IPS DF 19.7 (cell line): ENCODE measurements around the gene TEF.
"Not testable (repeated sequence)": the region's sequence is repeated elsewhere in the genome, so short reads cannot be mapped to it uniquely, and the experiment has no call there.

Experiments
- DNase-seq: peaks from one replicate; pipeline ENCODE4 v3.0.0-alpha.2; 2013; ENCODE audit warnings: low read depth, low spot score

The TEF gene

DNA sequence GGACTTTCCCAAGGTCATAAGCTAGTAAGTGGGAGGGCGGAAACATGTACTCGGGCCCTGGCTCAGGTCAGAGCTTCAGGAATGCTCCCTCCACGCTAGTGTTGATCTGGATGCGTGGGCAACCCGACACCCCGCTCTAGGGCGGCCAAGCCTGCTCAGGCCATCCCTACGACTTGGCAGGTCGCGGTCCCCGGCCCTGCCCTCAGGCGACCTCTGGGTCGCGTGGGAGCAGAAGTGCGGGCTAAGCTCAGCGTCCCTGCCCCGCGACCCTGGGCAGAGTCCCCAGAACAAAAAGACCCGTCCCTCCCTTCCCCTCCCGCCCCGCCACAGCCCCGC lies 781 bp upstream of the TEF start:
- DNase-seq, result no peak

DNA sequence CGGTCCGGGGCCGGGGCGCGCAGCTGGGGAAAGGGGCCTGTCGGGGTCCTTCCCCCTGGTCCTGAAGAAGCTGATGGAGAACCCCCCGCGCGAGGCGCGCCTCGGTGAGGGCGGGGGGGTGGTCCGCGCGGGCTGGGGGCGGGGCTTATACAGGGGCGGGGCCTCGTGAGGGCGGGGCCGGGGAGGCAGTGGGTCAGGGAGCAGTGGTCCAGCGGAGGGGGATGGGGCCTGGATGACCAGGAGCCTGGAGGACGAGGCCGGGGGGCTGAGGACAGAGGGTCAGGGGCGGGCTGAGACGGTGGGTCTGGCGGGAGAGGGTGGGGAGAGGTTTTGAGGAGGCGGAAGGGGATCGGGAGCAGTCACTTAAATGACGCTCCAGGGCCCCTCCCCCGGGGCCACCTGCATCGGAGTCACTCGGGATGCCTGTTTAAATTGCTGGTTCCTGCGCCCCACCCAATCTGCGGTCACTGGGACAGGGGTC lies 396 bp downstream of the TEF start:
- no peak for DNase-seq

DNA sequence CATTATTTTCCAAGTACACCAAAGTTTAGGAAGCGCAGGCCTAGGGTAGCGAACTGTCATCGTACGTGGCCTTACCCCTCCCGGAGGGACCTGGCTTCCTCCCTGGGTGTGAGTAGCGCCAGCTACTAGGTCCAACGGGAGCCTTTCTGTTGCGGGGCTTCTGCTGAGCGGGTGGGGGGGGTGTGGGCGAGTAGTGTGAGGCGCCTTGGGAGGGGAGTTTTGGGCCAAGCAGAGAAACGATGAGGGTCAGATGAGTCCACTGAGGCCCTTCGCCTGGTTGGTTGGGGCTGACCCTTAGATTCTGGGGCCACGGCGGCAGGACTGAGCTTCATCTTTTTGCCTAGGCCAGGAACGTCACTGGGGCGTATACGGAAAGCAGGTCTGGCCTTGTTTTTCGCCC lies 868 bp downstream of the TEF start:
- DNase-seq, result no peak

DNA sequence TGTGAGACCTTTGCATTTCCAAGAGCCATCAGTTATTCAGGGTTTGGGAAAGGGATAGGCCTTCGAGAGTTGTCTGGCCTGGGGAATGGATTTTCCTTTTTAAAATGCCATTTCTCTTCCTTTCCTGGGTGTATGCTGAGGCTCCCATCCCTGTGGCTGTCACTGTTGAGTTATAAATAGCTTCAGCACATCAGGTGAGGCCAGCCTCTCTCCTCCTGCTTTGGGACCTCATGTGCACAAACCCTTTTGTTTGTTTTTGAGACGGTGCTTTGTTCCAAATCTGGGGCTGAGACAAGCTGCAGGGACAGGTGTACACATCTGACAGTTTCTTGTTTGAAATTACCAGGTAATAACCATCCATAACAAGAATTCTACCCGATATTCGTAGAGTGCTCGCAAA lies 1.3 kb downstream of the TEF start:
- no peak for DNase-seq

DNA sequence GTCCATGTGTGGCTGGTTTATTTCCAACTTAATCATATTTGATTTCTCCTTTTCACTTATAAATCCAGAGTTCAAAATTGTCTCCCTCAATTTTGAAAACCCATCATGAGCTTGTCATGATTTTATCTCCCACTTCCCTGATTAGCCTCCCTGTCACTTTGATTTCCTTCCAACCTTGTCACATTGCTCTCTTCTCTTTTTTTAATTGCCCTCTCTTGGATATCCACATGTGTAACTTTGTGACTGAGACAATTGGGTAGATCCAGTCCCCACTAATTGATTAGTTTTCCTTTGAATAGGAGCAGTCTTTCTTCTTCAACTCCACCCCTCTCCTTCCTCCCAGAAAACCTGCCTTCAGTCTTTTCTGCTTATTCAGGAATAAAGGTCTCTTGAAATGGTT lies 2.4 kb downstream of the TEF start:
- no peak for DNase-seq

DNA sequence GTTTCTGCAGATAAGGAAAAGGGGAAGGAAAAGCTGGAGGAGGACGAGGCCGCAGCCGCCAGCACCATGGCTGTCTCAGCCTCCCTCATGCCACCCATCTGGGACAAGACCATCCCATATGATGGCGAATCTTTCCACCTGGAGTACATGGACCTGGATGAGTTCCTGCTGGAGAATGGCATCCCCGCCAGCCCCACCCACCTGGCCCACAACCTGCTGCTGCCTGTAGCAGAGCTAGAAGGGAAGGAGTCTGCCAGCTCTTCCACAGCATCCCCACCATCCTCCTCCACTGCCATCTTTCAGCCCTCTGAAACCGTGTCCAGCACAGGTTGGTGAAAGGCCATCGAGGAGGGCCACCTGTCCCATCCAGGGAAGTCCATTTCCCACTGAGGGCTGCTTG lies 5.6 kb downstream of the TEF start:
- DNase-seq, result no peak

DNA sequence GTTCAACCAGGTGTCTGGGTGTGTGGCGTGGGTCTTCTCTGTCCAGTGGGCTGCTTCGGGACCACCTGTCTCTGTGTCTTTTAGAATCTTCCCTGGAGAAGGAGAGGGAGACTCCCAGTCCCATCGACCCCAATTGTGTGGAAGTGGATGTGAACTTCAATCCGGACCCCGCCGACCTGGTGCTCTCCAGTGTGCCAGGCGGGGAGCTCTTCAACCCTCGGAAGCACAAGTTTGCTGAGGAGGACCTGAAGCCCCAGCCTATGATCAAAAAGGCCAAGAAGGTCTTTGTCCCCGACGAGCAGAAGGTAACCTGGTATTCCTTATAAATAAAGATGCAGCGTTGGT lies 12.2 kb downstream of the TEF start:
- DNase-seq, result no peak

DNA sequence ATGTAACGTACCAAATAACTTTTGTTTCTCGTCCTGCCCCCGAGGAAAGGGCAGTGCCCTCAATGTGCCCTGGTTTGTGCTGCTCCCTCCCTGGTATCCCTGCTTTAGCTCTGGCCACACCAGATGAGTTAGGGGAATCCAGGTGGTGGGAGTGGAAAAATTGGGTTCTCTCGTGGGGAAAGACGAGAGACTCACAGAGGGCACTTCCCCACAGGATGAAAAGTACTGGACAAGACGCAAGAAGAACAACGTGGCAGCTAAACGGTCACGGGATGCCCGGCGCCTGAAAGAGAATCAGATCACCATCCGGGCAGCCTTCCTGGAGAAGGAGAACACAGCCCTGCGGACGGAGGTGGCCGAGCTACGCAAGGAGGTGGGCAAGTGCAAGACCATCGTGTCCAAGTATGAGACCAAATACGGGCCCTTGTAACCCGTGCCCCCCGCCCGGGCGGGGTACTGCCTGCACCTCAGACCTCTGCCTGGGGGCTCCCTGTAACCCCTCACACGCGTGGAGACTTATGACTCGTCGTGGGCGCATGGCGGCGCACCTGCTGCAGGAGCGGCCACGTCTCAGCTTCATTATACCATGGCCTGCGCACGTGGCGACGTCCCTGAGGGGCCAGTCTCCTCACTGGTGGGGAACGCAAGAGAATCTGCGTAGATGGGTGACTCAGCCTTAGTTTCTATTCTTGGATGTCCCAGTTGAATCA lies 13.9 kb downstream of the TEF start:
- DNase-seq, result no peak

DNA sequence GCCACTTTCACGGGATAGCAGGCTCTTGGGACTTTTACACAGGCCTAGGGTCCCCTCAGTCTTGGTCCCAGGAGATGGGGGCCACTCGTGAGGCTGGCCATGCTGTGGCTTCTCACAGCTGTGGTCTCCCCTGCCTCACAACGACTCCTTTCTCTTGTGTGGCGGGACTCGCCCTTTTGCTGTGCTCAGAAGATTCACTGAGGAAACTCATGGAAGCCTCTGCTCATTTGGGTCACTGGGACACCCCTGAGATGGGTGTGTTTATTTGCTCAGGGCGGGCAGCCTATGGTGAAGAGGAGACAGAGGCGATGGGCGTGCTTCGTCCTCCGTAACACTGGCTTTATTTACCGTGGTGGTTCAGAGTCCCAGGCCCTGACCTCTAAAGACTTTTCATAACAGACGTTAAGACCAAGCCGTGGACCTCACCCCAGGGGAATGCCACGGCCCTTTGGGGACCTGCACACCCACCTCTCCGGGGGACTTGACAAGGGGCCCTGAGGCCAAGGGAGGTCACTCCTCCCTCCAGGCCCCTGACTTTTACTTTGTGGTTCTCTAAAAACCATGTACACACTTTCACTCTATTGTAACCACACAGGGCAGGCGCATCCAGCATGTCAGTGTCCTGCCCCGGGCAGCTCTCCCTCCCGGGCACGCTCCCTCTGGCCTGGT lies 15.5 kb downstream of the TEF start:
- DNase-seq, result no peak

DNA sequence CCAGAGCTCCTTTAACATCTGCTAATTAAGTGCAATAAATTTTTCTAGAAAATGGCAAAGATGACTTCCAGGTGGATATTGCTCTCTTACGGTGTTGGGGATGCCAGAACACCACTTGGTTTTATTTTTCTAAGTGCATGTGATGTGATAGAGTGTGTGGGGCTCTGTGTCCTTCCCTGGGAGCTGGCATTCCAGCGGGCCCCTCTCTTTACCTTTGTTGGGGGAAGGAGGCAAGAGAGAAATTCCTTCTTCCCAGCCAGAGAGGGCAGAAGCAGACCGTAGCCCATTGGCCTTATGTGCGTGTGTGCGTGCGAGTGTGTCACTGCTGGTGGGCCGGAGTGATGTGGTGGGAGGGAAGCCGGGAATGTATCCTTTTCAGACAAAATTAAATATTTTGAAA lies 17.2 kb downstream of the TEF start:
- DNase-seq, result no peak

DNA sequence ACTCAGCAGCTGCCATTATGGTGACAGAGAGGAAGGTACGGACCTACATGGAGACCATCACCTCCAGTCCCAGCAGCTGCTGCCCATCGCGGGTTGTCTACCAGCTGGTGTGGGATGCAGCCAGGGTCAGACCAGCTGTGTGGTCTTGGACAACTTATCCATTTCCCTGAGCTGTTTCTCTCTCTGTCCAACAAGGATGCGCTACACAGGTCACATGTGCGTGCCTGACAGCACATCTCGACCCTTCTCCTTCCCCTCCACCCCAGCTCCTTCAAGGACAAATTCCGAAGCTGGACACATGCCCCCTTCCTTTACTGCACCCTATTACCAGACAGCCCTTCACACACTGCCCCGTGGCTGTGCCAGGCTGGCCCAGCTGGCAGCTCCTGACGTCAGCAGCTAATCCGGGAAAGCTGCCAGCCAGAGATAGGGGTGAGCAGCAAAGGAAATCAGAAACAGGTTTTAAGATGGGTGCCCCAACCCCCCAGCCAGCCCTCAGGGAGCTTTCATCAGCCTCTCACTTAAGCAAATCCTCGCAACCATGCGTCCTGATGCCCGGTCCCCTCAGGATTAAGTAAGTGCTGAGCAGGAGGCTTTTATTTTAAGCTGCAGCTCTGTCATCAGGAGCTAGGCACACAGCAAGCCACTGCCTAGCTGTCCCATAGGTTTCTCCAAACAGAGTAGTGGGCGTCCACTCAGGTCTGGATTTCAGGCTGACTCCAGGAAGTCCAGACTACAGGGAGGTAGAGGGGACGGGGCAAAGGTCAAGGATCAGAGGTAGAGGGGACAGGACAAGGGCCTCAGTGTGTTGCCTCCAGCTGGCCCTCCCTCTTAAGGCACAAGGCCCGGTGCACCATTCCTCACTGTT lies 20.3 kb downstream of the TEF start:
- no peak for DNase-seq

DNA sequence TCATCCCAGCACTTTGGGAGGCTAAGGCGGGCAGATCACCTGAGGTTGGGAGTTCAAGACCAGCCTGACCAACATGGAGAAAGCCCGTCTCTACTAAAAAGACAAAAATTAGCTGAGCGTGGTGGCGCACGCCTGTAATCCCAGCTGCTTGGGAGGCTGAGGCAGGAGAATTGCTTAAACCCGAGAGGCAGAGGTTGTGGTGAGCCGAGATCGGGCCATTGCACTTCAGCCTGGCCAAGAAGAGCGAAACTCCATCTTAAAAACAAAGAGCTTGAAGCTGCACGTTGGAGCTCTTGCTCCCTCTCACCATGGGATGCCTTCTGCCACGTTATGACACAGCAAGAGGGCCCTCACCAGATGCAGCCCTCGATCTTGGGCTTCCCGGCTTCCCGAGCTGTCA lies 21.1 kb downstream of the TEF start:
- DNase-seq, result not testable (repeated sequence)

DNA sequence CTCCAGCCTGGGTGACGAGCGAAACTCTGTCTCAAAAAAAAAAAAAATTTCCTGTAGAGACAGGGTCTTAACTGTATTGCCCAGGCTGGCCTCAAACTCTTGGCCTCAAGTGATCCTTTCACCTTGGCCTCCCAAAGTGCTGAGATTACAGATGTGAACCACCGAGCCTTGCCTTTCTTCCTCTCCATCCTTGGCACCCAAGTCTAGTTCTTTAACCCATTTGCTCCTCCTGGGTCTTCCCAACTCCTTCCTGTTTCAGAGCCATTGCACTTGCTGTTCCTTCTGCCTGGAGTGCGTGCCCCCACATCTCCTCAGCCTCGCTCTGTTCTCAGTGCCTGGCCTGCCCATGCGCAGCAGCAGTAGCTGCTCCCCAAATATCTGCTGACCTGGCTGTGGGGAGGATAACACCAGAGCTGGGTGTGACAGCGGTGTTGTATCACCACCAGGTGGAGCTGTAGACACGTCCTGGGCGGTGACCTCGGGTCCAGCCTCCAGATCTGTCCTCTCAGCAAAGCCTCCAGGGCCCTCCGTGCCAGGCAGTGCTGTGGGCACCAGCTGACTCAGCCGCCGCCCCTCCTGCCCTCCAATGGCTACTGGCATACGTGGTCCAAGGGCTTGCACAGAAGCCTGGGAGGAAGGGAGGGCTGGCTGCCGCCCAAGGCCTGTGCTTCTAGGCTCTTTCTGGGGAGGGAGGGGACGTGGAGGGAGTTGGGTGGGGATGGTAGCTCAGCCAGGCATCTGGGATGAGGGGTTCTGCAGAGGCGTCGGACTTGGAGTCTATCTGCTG lies 22.0 kb downstream of the TEF start:
- DNase-seq, result peak; percentile 78

DNA sequence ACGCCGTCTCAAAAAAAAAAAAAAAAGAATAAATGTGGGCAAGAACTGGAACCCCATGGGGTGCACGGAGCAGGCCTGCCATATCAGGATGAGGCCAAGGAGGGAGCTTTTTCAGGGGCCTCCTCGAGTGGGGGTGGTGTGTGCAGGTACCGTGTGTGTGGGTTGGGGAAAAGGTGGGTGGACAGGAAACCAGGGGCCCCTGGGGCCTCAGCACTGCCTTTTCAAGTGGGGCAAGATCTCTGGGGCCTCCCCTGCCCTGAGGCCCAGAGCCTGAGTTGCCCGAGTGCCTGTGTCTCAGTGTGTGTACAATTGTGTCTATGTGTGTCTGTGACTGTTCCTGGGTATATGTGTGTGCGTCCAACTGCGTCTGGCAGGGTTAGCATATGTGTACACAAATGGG lies 23.8 kb downstream of the TEF start:
- DNase-seq, result no peak

DNA sequence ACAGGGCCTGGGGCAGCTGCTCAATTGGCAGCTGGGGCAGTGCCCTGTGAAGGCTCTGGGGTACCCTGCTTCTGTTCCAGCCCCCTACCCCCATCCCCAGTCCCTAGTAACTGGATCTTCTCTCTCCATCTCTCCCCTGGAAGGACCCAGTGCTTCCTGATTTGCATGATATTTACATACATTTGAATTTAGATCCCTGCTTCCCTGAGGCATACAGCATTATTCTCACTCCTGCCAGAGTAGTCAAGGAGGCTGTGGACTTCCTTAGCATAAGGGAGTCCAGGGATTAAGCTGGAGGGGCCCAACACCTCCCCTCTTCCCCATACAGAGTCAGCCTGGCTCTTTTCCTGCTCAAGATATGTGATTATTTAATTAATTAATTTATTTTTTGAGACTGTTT lies 24.7 kb downstream of the TEF start:
- DNase-seq, result no peak

DNA sequence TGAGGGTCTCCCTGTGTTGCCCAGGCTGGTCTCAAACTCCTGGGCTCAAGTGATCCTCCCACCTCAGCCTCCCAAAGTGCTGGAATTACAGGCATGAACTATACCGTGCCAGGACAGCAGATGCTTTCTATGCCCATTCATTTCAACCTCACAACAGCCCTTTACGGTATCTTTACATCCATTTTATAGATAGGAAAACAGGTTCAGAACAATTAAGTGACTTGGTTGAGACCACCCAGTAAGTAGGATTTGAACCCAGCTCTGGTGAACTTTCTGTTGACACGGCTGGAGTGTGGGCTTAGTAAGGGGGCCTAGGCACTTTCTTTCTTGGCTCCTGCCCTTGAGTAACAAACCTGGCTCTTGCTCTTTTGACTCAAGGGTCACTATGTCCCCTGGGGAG lies 25.7 kb downstream of the TEF start:
- no peak for DNase-seq

DNA sequence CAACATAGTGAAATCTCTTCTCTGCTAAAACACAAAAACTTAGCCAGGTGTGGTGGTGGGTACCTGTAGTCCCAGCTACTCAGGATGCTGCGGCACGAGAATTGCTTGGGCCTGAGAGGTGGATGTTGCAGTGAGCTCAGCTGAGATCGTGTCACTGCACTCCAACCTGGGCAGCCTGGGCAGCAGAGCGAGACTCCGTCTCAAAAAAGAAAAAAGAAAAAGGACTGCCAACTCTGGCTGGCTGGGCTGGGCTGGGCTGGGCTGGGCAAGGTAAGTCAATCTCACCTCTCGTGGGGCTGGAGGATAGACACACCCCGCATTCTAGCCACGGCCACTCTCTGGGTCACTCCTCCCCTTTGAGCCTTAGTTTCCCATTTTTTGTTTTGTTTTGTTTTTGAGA lies 26.9 kb downstream of the TEF start:
- no peak for DNase-seq

DNA sequence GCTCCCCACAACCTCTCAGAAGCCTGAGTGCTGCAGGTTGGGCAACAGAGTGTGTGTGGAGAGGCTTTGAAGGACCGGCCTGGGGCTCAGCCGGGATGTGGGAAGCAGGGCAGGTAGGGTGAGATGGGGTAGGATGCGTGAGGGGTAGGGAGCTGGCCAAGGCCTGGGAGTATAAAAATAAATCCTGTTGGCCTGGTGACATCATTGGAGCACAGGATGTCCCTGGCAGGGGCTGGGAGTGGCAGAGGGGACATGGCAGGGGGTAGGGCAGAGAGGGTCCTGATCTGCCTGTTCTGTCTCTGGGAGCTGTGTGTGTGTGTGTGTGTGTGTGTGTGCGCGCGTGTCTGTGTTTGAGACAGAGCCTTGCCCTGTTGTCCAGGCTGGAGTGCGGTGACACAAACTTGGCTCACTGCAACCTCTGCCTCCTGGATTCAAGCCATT lies 28.6 kb downstream of the TEF start:
- no peak for DNase-seq

DNA sequence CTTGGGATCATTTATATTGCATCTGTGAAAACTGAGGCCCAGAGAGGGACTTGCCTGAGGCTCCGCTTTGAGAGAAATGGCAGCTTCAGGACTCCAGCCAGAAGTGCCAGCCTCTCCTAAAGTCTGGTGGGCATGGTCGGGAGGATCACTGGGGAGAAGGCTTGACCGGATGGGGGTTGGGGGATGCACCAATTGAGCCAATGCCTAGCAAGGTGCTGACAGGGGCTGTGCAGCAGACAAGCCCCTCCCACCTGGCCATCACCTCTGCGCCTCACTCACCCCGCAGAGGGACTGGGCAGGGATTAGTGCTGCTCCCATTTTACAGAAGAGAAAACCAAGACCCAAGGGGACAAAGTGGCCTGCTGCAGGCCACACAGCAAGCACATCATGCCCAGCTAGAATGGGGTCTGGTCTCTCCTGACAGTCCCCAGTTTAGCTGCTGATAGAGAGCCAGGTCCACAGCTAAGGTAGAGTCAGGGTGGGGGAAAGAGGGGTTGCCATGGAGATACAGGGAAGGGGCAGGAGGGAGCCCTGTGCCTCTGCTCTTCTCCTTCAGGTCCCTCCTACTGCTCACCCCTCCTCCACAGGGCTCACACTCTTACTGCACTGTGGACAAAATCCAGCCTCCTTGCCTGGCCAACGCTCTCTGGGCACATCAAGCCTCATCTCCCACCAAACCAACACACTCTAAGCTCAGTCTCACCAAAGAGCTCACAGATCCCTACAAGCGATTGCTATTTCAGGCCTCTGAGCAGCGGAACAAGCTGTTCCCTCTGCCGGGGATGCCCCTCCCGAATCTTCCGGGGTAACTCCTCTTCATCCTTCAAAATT lies 29.5 kb downstream of the TEF start:
- no peak for DNase-seq

DNA sequence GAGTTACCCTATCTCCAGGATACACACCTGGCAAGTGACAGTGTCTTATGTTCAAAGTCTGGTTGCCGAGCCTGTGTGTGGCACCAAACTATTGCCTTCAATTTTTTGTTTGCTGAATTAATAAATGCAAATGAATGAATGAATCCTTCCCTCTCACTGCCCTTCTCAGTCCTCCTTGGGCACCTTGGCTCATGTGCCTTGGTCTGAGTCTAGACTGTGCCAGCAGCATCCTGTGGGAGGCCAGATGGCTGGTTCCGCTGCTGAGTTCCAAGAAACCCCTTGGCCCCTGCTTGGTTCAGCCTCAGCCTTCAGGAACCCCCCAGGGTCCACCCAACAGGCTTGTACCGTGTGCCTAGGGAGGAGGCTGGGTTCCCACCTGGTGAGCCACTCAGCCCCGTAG lies 33.8 kb downstream of the TEF start:
- no peak for DNase-seq
